Measurements from ENCODE around the gene KIF6.
A peak's percentile ranks its signal among the peaks of the same experiment; 100 is the strongest.

DNA sequence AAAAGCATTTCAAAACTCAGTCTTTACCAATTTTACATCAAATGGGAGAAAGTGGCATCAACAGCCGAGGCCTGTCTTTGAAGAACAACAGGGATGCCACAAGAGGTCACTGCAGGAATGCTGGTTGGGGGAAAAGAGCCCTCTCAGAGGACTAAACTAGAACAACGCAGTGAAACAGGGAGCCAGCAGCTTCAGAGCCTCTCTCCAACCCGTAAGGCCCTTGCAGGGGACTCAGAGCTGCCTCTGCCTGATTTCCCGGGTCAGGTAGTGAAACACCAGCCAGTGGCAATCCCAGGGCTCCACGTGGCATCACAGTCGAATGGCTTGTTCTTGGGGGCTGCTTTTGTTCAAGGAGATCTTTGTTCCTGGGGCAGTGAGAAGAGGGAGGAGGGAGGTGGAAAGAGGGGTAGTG, 347.7 kb downstream of the KIF6 start:
- TF ChIP-seq, protein P1, sequence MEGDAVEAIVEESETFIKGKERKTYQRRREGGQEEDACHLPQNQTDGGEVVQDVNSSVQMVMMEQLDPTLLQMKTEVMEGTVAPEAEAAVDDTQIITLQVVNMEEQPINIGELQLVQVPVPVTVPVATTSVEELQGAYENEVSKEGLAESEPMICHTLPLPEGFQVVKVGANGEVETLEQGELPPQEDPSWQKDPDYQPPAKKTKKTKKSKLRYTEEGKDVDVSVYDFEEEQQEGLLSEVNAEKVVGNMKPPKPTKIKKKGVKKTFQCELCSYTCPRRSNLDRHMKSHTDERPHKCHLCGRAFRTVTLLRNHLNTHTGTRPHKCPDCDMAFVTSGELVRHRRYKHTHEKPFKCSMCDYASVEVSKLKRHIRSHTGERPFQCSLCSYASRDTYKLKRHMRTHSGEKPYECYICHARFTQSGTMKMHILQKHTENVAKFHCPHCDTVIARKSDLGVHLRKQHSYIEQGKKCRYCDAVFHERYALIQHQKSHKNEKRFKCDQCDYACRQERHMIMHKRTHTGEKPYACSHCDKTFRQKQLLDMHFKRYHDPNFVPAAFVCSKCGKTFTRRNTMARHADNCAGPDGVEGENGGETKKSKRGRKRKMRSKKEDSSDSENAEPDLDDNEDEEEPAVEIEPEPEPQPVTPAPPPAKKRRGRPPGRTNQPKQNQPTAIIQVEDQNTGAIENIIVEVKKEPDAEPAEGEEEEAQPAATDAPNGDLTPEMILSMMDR (IDR thresholded peaks at IDR 0.05; ENCODE audit: insufficient read depth, low read length, poor library complexity, severe bottlenecking) = peak; percentile 22
- no peak for TF ChIP-seq EZH2phosphoT487 (conservative IDR thresholded peaks at IDR 0.05; ENCODE audit: low read length)
